ENCODE data around the gene GAS2L1. TPM values are rescaled to one million over a fixed set of nuclear protein-coding genes. Genes with fewer than 3 reads are reported as not detected.
A peak's percentile ranks its signal among the peaks of the same experiment; 100 is the strongest.

Gene GAS2L1
- total RNA-seq, 2 donors from 2014 or later = 22.2 to 24.9 TPM

GRCh38 chr22:29267858-29268510, 38.5 kb upstream of the GAS2L1 start, which contains the start of the genes EWSR1 and RHBDD3:
EWSR1 (plus strand) TSS chr22:29268268; CDS start chr22:29268337, 69 bp downstream.
RHBDD3 (minus strand) TSS chr22:29267981; CDS start chr22:29265626, 2,355 bp downstream.
- peak within 1 kb of the TSS; percentile 100 for H3K9ac ChIP-seq (ENCODE audit: extremely low read depth, low read length, poor library complexity, severe bottlenecking)
- Mint-ChIP-seq H3K4me3 (peak within 1 kb of the TSS; percentile 99), H3K9me3 (no peaks in the 10 kb centered on the region), H3K27me3 (ENCODE audit: insufficient read depth) (peaks cover 2% of the 10 kb centered on the region), H3K4me1 (peaks cover 40% of the 10 kb centered on the region), H3K36me3 (ENCODE audit: low read depth) (peaks cover 53% of the 10 kb centered on the region), H3K27ac (peak within 1 kb of the TSS; percentile 100)
- DNase-seq = peak; percentile 97
- no peaks in the 10 kb centered on the region for H3K9me3 ChIP-seq (ENCODE audit: control insufficient read depth, low read length)
- peak within 1 kb of the TSS; percentile 100 for H3K27ac ChIP-seq (ENCODE audit: low read depth, low read length)
- H3K27me3 ChIP-seq (ENCODE audit: control insufficient read depth, insufficient read depth, low read length, poor library complexity, severe bottlenecking) = no peaks in the 10 kb centered on the region
- H3K36me3 ChIP-seq (ENCODE audit: control insufficient read depth, insufficient read depth, low read length) = peaks cover 61% of the 10 kb centered on the region
- H3K4me1 ChIP-seq (ENCODE audit: control insufficient read depth, insufficient read depth, low read length) = peaks cover 16% of the 10 kb centered on the region
- H3K4me3 ChIP-seq (ENCODE audit: low read length) = peak within 1 kb of the TSS; percentile 99
- WGBS, 2 experiments (ENCODE audit: insufficient coverage in 1 of 2, insufficient read length in 1 of 2) = 0 to 1% methylated on average over 34 to 67 of the region's 67 CpGs
- no peak for TF ChIP-seq CTCF (conservative IDR thresholded peaks at IDR 0.05)

- peak overlapping the region; percentile 99 for H3K4me3 ChIP-seq (ENCODE audit: low read length)
- H3K9ac ChIP-seq (ENCODE audit: extremely low read depth, low read length, poor library complexity, severe bottlenecking) = peak overlapping the region; percentile 100
- no peak for TF ChIP-seq CTCF (conservative IDR thresholded peaks at IDR 0.05)
- peak overlapping the region; percentile 99 for H3K4me3 Mint-ChIP-seq
- peak overlapping the region; percentile 100 for H3K27ac ChIP-seq (ENCODE audit: low read depth, low read length)
- no peaks in the 10 kb centered on the region for H3K27me3 ChIP-seq (ENCODE audit: control insufficient read depth, insufficient read depth, low read length, poor library complexity, severe bottlenecking)
- 0% methylated on average over 17 to 51 of the region's 51 CpGs for whole genome bisulfite sequencing, 2 experiments (ENCODE audit: insufficient coverage in 1 of 2, insufficient read length in 1 of 2)
- H3K4me1 ChIP-seq (ENCODE audit: control insufficient read depth, insufficient read depth, low read length) = peaks cover 16% of the 10 kb centered on the region
- H3K36me3 Mint-ChIP-seq (ENCODE audit: low read depth) = peaks cover 60% of the 10 kb centered on the region
- no peaks in the 10 kb centered on the region for H3K9me3 Mint-ChIP-seq
- peaks cover 44% of the 10 kb centered on the region for H3K4me1 Mint-ChIP-seq
- H3K9me3 ChIP-seq (ENCODE audit: control insufficient read depth, low read length) = no peaks in the 10 kb centered on the region
- peak; percentile 79 for DNase-seq
- peak overlapping the region; percentile 100 for H3K27ac Mint-ChIP-seq
- peaks cover 2% of the 10 kb centered on the region for H3K27me3 Mint-ChIP-seq (ENCODE audit: insufficient read depth)
- H3K36me3 ChIP-seq (ENCODE audit: control insufficient read depth, insufficient read depth, low read length) = peaks cover 67% of the 10 kb centered on the region
These were observed 37.8 kb upstream of the GAS2L1 start for GRCh38 chr22:29268511-29269229.

GRCh38 chr22:29269230-29269604, 37.2 kb upstream of the GAS2L1 start:
- peak overlapping the region; percentile 98 for H3K27ac Mint-ChIP-seq
- peaks cover 67% of the 10 kb centered on the region for H3K36me3 ChIP-seq (ENCODE audit: control insufficient read depth, insufficient read depth, low read length)
- TF ChIP-seq CTCF (conservative IDR thresholded peaks at IDR 0.05) = no peak
- WGBS, 2 experiments (ENCODE audit: insufficient coverage in 1 of 2, insufficient read length in 1 of 2) = 1% methylated on average over 14 of the region's 14 CpGs
- peaks cover 2% of the 10 kb centered on the region for H3K27me3 Mint-ChIP-seq (ENCODE audit: insufficient read depth)
- H3K27ac ChIP-seq (ENCODE audit: low read depth, low read length) = peak overlapping the region; percentile 100
- H3K4me1 ChIP-seq (ENCODE audit: control insufficient read depth, insufficient read depth, low read length) = peaks cover 16% of the 10 kb centered on the region
- DNase-seq = no peak
- no peaks in the 10 kb centered on the region for H3K27me3 ChIP-seq (ENCODE audit: control insufficient read depth, insufficient read depth, low read length, poor library complexity, severe bottlenecking)
- H3K4me1 Mint-ChIP-seq = peaks cover 44% of the 10 kb centered on the region
- peaks cover 64% of the 10 kb centered on the region for H3K36me3 Mint-ChIP-seq (ENCODE audit: low read depth)
- peak overlapping the region; percentile 99 for H3K4me3 ChIP-seq (ENCODE audit: low read length)
- no peaks in the 10 kb centered on the region for H3K9me3 Mint-ChIP-seq
- H3K4me3 Mint-ChIP-seq = peak overlapping the region; percentile 99
- H3K9me3 ChIP-seq (ENCODE audit: control insufficient read depth, low read length) = no peaks in the 10 kb centered on the region
- H3K9ac ChIP-seq (ENCODE audit: extremely low read depth, low read length, poor library complexity, severe bottlenecking) = peak overlapping the region; percentile 100
